HG03457 (cell line): ENCODE data around the gene TOMM34.

ENCODE experiments used
- ATAC-seq: cut with Tn5 transposase; IDR thresholded peaks from one replicate; pipeline ENCODE4 v1.9.1; 2021; ENCODE audit warnings: moderate number of reproducible peaks; ENCODE audit not compliant: unreplicated experiment

TOMM34 gene

DNA sequence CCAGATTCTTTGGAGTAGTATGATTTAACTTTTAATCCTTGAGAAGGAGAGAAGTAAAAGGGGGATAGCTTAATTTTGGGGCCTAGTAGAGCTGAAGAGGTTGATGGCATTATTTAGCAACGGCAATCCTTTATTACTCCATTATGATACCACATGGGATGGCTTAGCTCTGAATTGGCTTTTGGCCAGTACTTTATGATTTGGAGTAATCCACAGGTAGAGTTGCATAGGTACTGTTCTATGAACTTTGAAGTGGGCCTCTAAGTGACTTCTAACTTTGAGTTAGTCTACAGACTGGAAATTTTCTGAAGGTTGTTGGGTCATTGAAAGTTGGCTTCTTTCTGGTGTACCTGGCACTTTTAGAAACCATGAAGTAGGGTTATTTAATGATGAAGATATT is 63.1 kb downstream of the TOMM34 start:
- ATAC-seq: no peak

DNA sequence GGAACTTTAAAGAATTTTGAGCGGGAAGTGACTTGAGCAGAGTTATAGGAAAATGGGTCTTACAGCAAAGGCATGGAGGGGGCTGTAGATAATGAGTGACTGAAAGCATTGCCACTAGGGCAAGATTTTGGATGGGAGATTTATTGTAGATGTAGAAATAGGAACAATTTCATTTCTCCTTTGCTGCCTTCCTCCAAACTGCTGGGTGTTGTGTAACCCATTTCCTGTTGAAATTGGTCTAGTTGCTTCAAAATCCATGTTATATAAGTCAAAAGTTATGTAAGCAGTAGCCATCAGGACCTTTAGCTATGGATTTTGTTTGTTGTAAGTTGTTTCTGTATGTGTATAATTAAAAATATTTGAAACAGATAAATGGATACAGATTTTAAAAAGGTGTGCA is 63.6 kb downstream of the TOMM34 start:
- ATAC-seq: no peak

DNA sequence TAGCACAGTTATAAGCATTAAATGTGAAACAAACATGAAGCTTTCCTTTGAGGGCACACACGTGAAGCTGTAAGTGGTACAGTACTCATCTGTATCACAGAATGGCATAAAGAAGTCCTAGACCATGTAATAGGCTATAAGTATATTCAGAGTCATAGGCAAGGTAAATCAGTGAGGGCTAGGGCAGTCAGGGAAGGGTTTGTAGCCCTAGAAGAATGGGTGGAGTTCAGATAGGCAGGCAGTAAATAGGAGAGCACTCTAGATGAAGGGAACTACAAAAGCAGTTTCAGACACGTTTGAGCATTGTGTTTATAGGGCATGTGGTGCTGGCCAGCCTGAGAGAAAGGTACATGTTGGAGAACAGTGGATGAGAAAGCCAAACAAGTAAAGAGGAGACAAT is 65.2 kb downstream of the TOMM34 start:
- ATAC-seq: no peak
